Heart left ventricle (tissue), 16 donors: ENCODE measurements around the gene MYLK2. TPM values are rescaled to one million over a fixed set of nuclear protein-coding genes. Genes with fewer than 3 reads are reported as not detected.

ENCODE experiments used
- ATAC-seq, 4 donors: fragments of 200-7000 bp; cut with Tn5 transposase; one replicate each; pipeline ENCODE4 v1.9.1; 2020 to 2022; ENCODE audit warnings: moderate library complexity in 4 of 4, mild to moderate bottlenecking in 3 of 4, moderate number of reproducible peaks in 1 of 4
- DNase-seq, 5 donors: peaks; one replicate each; pipeline ENCODE4 v3.0.0-alpha.2; 2020
- H3K27ac ChIP-seq, 12 donors: fragments of 200-600 bp; sonication (generic) in 4 of 12; one replicate each; pipeline versions ENCODE4 v1.5.0 to v1.8.0; 2016 to 2022; ENCODE audit warnings: mild to moderate bottlenecking in 2 of 12
- H3K27me3 ChIP-seq, 9 donors: fragments of 200-600 bp; sonication (generic) in 2 of 9; one replicate each; pipeline versions ENCODE4 v1.5.1 to v1.8.0; 2016 to 2022; ENCODE audit warnings: mild to moderate bottlenecking in 3 of 9
- H3K36me3 ChIP-seq, 9 donors: fragments of 200-600 bp; sonication (generic) in 2 of 9; one replicate each; pipeline versions ENCODE4 v1.5.0 to v1.8.0; 2018 to 2022; ENCODE audit warnings: mild to moderate bottlenecking in 2 of 9
- H3K4me1 ChIP-seq, 12 donors: fragments of 200-600 bp; sonication (generic) in 4 of 12; one replicate each; pipeline versions ENCODE4 v1.5.0 to v1.8.0; 2016 to 2022; ENCODE audit warnings: mild to moderate bottlenecking in 3 of 12
- H3K4me3 ChIP-seq, 12 donors: fragments of 200-600 bp; sonication (generic) in 4 of 12; one replicate each; pipeline versions ENCODE4 v1.5.0 to v1.8.0; 2017 to 2022; ENCODE audit warnings: mild to moderate bottlenecking in 9 of 12, moderate library complexity in 4 of 12
- H3K9me3 ChIP-seq, 12 donors: fragments of 200-600 bp; sonication (generic) in 4 of 12; one replicate each; pipeline versions ENCODE4 v1.5.0 to v1.8.0; 2016 to 2022; ENCODE audit warnings: mild to moderate bottlenecking in 1 of 12
- CTCF ChIP-seq, 12 donors: fragments of 200-600 bp; sonication (generic) in 4 of 12; IDR thresholded peaks; one replicate each; pipeline versions ENCODE4 v1.5.0 to v1.8.0; 2018 to 2022; ENCODE audit warnings: antibody characterized with exemption in 12 of 12, mild to moderate bottlenecking in 5 of 12
- POLR2A ChIP-seq, 2 donors: fragments of 450-650 bp; IDR thresholded peaks; one replicate each; pipeline ENCODE4 v1.6.1; 2017; ENCODE audit warnings: antibody characterized with exemption in 2 of 2, mild to moderate bottlenecking in 2 of 2, moderate library complexity in 2 of 2
- WGBS, 4 donors: extraction: QIAGEN DNeasy Blood & Tissue Kit in 2 of 4; methylation state at CpG; one replicate each; pipeline versions ENCODE4 v1.1.5 to v1.1.7; 2013 to 2018; 5-methylcytosine and 5-hydroxymethylcytosine counted together
- intact Hi-C, 10 donors: fragments of 100-400 bp; cut with DNase I; formaldehyde crosslinking; loops; one replicate each; pipeline versions ENCODE4 v1.11.1 to v1.14.2; 2022
- polyA plus RNA-seq, 2 donors: library from polyadenylated mRNA; stranded (reverse); fragments of 200-250 nt; gene quantifications; one replicate each; pipeline ENCODE4 v1.2.3, GENCODE V29; 2013
- total RNA-seq, 9 donors: library from RNA; depleted of rRNA in 2 of 9; stranded (reverse); fragments of >200 nt in 2 of 9; fragmentation: NEBNext Ultra II Directional in 3 of 9; extraction: Animal tissue kit (Norgen Biotek cat#: 25700) in 3 of 9; gene quantifications; one replicate each; pipeline versions ENCODE4 v1.1.0 to v1.2.4, GENCODE V29; 2016 to 2023
- donor health status: ischemic (EF 13 %, LVEDD 7.1; RV severe dilation, severe dysfunction).
- donor health status: healthy with polysubstance abuse.
- donor health status: DM: no; HTN: yes; CAD: no.
- donor health status: DM: no; HTN: no; CAD: no.
- donor health status: ischemic (EF 25% LVEDD 6.9; RV normal size, moderate dysfunction).
- donor health status: ischemic (EF 25% LVEDD 5.7; RV mildly dilated, moderate dysfunction).
- donor health status: healthy.
- donor health status: DM: yes; HTN: yes; CAD: no.
- donor health status: ischemic (EF 35%, LVEDD 5.7; RV mildly dilated, moderate dysfunction).
- donor health status: nonischemic (EF 11% LVEDD 7.7; RV severe dilation, severe dysfunction).
- donor health status: DM: yes; HTN: yes; CAD: no.
- donor health status: PGD.
- donor health status: ischemic (EF 29% LVEDD 5.4; RV normal size, mild dysfunction).
- donor health status: nonischemic (EF 23%, LVEDD 6.1; RV moderate dilation, normal function).

Gene MYLK2
- total and polyA plus RNA-seq, 11 donors = 0.10 to 0.76 (median 0.17) TPM; not detected in 1

GRCh38 chr20:31823360-31824124 is 4.4 kb downstream of the MYLK2 start:
- TF ChIP-seq POLR2A (IDR thresholded peaks at IDR 0.05) (no peak), CTCF (IDR thresholded peaks at IDR 0.05) (no peak)
- Histone ChIP-seq H3K4me3 (no peak overlapping the region), H3K9me3 (no peaks in the 10 kb centered on the region), H3K27ac (no peak overlapping the region), H3K36me3 (no peaks in the 10 kb centered on the region), H3K4me1 (peaks cover 0 to 21% (median 5%) of the 10 kb centered on the region in 12 donors), H3K27me3 (no peaks in the 10 kb centered on the region)
- intact Hi-C loops = loop anchor here (2.0 to 10.0 kb wide), 15 partner anchors 23 to 831 kb away; partner anchors contain the start of gene PDRG1 (in 4 of the 10)
- WGBS, 4 donors = 60 to 69% (median 65%) methylated on average over 13 to 14 of the region's 14 CpGs
- ATAC-seq = no peak
- no peak for DNase-seq

- no peak overlapping the region for H3K27ac ChIP-seq
- 89 to 94% (median 92%) methylated on average over 4 of the region's 4 CpGs for WGBS, 4 donors
- intact Hi-C loops = loop anchor here in 9 of 10 donors (2.0 to 10.0 kb wide), 10 partner anchors 128 to 831 kb away; partner anchors contain the start of gene PDRG1 (in 2 of the 9)
- ATAC-seq (no peak), DNase-seq (no peak)
- H3K36me3 ChIP-seq = no peaks in the 10 kb centered on the region
- TF ChIP-seq CTCF (IDR thresholded peaks at IDR 0.05) = no peak
- no peak for TF ChIP-seq POLR2A (IDR thresholded peaks at IDR 0.05)
- no peaks in the 10 kb centered on the region for H3K27me3 ChIP-seq
- H3K9me3 ChIP-seq = no peaks in the 10 kb centered on the region
- peaks cover 0 to 17% (median 5%) of the 10 kb centered on the region in 12 donors for H3K4me1 ChIP-seq
- no peak overlapping the region for H3K4me3 ChIP-seq
Observed at GRCh38 chr20:31824125-31824485, 4.9 kb downstream of the MYLK2 start.

- no peaks in the 10 kb centered on the region for H3K9me3 ChIP-seq
- peaks cover 0 to 12% (median 5%) of the 10 kb centered on the region in 12 donors for H3K4me1 ChIP-seq
- ATAC-seq (no peak), DNase-seq (no peak)
- TF ChIP-seq CTCF (IDR thresholded peaks at IDR 0.05) (no peak), POLR2A (IDR thresholded peaks at IDR 0.05) (no peak)
- H3K4me3 ChIP-seq = no peak overlapping the region
- no peaks in the 10 kb centered on the region for H3K27me3 ChIP-seq
- 82 to 86% (median 84%) methylated on average over 14 of the region's 14 CpGs for WGBS, 4 donors
- H3K36me3 ChIP-seq = no peaks in the 10 kb centered on the region
- intact Hi-C loops = loop anchor here (2.0 to 10.0 kb wide), 10 partner anchors 128 to 830 kb away; partner anchors contain the start of gene PDRG1 (in 2 of the 10)
- H3K27ac ChIP-seq = no peak overlapping the region
Observed at GRCh38 chr20:31824554-31825313, 5.6 kb downstream of the MYLK2 start.

- intact Hi-C loops = loop anchor here (5.0 to 10.0 kb wide), 7 partner anchors 129 to 829 kb away; partner anchors contain the start of gene PDRG1 (in 1 of the 10)
- TF ChIP-seq POLR2A (IDR thresholded peaks at IDR 0.05) (no peak), CTCF (IDR thresholded peaks at IDR 0.05) (no peak)
- Histone ChIP-seq H3K4me1 (peaks cover 0 to 12% (median 5%) of the 10 kb centered on the region in 12 donors), H3K27ac (no peak overlapping the region), H3K27me3 (no peaks in the 10 kb centered on the region), H3K36me3 (no peaks in the 10 kb centered on the region), H3K4me3 (no peak overlapping the region), H3K9me3 (no peaks in the 10 kb centered on the region)
- ATAC-seq (no peak), DNase-seq (no peak)
- 88 to 90% (median 89%) methylated on average over 5 of the region's 5 CpGs for WGBS, 4 donors
Observed at GRCh38 chr20:31826074-31826473, 6.9 kb downstream of the MYLK2 start.
